Kasumi-1 (cell line): ENCODE data around the gene PI4KA.
"Not testable (repeated sequence)": the region's sequence is repeated elsewhere in the genome, so short reads cannot be mapped to it uniquely, and the experiment has no call there.

Experiments used
- DNase-seq, 2 experiments: peaks; one replicate each; lab custom pipeline; 2025; lab: John Stamatoyannopoulos, UW

PI4KA gene

DNA sequence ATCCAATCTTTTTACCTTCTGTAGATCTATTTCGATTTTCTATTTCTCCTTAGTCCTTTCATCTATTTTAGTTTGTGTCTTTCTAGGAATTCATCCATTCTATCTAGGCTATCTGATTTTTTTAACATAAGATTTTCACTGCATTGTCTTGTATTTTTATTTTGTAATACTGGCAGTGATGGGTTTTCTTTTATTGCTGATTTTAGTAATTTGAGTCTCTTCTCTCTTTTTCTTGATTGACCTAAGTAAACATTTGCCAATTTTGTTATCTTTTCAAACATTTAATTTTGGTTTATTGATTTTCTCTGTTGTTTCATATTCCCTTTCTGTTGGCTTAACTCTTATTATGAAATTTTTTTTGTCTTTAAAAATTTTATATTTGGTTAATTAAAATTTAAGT is 192.1 kb downstream of the PI4KA start:
- DNase-seq: no peak

DNA sequence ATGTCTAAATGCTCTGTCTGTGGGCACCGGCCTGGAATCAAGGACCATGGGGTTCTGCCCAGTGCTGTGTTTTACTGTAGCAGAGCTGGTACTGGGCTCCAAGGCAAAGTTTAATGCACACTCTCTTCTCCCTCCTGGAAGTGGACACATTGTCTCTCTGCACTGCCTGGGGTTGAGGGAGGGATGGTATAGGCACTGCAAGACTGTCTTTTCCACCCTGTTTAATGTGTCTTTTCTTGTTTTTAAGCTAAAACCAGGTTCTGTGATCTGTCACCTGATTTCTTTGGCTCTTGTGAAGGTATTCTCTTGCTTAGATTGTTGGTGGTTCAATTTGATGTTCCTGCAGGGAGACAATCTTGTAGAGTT is 194.0 kb downstream of the PI4KA start:
- DNase-seq: no peak

DNA sequence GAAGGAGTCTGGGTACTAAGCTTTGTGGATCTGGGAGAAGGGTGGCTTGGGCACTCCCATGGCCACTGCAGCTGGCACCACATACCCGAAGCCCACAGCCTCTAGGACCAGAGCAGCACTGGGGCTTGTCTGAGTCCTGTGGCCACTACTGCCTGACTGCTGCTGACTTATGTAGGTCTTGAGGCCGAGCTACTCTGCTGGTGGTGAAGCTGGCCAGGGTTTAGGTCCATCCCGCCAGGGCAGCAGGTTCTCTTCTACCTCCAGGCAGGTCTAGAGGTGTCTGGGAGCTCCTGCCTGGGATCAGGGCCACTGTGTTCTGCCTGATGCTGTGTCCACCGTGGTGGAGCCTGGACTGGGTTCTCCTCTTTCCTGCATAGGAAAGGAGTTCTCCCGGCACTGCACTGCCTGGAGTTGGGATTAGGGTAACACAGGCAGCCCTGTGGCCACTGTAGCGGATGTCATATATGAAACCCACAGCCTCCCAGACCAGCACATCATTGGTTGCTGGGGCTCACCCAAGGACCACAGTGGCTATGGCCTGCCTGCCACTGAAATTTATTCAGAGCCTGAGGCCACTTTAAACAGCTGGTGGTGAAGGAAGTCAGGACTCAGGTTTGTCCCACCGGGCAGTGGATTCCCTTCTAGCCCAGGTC is 194.5 kb downstream of the PI4KA start:
- DNase-seq: no peak

DNA sequence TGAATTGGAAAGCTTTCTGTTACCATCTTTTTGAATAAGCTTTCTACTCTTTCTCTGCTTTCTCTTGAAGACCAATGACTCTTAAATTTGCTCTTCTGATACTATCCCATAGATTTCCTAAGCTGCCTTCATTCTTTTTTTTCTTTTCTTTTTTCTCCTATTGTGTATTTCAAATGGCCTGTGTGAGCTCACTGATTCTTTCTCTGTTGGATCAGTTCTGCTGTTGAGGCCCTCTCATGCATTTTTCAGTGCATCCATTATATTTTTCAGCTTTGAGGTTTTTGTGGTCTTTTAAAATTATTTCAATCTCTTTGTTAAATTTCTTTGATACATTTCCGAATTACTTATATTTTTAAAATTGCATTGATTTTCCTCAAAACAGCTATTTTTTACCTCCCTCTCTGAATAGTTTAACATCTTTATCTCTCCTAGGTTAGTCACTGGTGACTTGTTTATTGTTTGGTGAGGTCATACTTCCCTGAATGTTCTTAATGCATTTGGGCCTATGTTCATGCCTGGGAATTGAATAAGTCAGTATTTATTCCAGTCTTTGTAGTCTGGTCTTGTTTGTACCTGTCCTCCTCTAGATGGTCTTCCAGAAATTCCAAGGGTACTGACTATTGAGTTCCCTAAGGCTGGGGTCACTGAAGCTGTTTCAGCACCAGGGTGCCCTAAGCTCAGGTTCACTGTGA is 195.3 kb downstream of the PI4KA start:
- DNase-seq: no peak

DNA sequence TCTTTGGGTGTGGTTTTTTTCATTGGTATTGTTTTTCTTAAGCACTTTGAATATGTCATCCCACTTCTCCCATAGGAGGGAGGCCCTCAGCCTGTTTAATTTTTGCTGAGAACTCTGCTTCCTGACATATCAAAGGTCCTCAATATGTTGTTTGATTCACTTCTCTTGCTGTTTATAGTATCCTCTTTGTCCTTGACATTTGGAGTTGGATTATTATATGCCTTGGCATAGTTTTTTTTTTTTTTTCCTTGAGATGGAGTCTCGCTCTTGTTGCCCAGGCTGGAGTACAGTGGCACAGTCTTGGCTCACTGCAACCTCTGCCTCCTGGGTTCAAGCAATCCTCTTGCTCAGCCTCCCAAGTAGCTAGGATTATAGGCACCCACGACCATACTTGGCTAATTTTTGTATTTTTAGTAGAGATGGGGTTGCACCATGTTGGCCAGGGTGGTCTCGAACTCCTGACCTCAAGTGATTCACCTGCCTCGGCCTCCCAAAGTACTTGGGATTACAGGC is 196.0 kb downstream of the PI4KA start:
- not testable (repeated sequence) for DNase-seq

DNA sequence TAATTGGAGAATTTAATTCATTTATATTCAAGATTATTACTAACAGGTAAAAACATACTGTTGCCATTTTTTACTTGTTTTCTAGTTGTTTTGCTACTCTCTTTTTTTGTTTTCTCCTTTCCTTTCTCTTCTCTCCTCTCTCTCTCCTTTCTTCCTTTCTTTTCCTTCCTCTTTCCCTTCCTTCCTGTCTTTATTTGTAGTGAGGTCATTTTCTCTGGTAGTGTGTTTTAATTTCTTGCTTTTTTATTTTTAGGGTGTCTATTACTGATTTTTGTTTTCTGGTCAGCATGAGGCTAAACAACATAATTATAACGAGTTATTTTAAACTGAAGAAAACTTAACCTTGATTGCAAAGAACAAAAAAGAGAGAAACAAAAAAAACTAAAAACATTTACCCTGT is 197.1 kb downstream of the PI4KA start:
- DNase-seq: no peak

DNA sequence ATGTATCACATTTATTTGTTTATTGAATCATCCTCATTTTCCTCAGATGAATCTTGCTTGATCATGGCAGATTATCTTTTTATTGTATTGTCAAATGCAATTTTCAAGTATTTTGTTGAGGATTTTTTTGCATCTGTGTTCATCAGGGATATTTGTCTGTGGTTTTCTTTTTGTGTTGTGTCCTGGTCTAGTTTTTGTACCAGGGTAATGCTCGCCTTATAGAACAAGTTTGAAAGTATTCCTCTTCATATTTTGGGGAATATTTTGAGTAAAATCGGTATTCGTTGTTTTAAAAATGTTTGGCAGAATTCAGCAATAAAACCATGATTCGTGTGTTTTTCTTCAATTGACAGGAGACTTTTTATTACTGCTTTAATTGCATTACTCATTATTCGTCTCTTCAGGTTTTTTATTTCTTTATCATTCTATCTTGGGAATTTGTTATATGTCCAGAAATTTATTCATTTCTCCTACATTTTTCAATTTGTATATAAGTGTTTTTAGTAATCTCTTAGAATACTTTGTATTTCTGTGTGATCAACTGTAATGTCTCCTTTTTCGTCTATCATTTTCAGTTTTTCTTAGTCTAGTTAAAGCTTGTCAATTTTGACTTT is 198.1 kb downstream of the PI4KA start:
- no peak for DNase-seq

DNA sequence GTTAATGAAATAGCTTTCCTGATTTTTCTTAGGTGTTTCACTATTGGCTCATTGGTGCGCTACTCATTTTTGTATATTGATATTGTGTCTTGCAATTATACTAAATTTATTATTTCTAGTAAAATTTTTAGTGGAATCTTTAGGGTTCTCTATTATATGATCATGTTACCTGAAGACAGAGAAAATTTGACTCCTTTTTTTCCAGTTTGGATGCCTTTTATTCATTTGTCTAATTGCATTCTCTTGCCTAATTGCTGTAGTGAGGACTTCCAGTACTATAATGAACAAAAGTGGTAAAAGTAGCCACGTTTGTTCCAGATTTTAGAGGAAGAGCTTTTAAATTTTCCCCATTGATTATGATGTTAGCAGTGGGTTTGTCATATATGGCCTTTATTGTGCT is 198.7 kb downstream of the PI4KA start:
- no peak for DNase-seq

DNA sequence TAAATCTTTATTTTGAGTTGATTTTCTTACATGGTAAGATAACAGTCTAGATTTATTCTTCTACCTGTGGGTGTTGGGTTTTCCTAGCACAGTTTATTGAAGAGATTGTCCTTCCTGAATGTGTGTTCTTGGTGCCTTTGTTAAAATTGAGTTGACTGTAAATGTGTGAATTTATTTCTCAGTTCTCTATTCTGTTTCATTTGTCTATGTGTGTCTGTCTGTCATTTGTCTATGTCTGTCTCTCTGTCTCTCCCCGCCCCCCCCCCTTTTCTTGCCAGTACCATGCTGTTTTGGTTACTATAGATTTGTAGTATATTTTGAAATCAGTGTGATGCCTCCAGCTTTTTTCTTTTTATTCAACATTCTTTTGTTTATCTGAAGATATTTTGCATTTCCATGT is 199.4 kb downstream of the PI4KA start:
- DNase-seq: no peak

DNA sequence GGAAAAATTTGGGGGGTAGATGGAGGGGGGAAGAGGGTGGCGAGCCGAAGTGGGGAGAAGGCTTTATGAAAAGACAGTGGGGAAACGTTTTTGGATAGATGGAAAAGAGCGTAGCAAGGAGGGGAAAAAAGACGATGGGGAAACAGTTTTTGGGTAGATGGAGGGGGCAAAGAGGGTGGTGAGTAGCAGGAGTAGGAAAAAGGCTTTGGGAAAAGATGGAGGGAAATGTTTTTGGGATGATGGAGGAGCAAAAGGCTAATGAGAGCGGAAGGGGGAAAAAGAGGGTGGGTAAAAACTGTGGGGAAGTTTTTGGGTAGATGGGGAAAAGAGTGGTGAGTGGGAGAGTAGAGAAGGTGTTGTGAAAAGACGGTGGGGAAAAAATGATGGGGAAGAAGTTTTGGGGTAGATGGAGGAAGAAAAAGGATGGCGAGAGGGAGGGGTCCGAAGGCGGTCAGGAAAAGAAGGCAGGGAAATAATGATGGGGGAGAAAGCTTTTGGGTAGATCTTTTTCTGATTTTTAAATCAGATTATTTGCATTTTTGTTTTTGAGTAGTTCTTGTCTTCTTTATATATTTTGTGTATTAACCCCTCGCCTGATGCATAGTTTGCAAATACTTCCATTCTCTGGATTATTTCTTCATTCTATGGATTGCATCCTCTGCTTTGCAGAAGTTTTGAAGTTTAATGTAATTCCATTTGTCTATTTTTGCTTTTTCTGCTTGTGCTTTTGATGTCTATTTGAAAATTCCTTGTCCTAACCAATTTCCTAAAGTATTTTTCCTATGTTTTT is 200.0 kb downstream of the PI4KA start:
- DNase-seq: no peak

DNA sequence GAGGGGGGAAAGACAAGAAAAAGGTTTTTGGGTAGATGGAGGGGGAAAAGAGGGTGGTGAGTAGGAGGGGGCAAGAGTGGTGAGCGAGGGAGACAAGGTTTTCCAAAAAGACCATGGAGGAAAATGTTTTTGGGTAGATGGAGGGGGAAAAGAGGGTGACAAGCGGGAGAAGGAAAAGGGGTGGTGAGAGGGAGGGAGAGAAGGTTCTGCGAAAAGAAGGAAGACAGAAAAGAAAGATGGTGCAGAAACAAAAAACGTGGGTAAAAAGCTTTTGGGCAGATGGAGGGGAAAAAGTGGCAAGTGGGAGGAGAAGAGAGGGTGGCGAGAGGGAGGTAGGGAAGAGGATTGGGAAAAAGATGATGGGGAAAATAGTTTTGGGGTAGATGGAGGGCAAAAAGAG is 200.6 kb downstream of the PI4KA start:
- no peak for DNase-seq
